ENCODE results near the gene JADE2. TPM values are rescaled to one million over a fixed set of nuclear protein-coding genes. Genes with fewer than 3 reads are reported as not detected.
"Not testable (repeated sequence)": the region's sequence is repeated elsewhere in the genome, so short reads cannot be mapped to it uniquely, and the experiment has no call there.

The JADE2 gene
- total RNA-seq, 1 donor from 2014 or later = 25.7 TPM

DNA sequence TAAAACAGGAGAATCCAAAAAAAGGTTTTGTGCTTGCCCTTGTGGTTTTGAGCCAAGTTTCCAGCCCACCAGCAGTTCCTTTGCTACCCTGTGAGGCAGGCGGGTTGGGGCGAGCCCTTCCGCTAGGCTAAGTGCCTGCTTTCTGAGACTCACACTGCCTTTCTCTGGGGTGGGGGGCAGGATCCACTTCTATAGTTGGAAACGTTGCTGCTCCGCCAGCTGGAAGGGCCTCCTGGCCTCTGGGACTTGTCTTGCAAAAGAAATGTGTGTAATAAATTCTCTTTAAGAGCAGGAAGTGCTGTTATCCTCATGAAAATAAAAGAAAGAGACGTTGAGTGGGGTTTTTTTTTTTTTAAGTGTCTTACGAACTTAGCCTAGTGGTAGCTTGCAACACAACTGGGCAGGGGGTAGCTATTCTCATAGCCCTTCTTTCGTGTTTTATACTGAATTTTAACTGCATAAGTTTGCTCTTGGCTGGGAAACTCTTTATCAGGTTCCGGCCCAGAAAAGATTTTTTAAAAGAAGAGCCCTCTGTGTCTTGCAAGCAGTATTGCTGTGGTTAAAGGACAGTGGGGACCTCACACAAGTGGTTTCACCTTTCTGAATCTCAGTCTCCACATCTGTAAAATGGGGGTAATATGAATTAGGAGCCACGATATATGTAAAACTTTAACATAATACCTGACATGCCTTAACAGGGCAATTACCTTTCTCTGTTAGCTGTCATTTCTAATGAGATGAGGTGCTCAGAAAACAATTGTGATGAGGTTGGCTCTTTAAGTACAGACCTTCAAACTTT lies 19.8 kb downstream of the JADE2 start:
- DNase-seq (ENCODE audit: low spot score) = no peak
- intact Hi-C loops (cut with DNase I) = no loop called here

DNA sequence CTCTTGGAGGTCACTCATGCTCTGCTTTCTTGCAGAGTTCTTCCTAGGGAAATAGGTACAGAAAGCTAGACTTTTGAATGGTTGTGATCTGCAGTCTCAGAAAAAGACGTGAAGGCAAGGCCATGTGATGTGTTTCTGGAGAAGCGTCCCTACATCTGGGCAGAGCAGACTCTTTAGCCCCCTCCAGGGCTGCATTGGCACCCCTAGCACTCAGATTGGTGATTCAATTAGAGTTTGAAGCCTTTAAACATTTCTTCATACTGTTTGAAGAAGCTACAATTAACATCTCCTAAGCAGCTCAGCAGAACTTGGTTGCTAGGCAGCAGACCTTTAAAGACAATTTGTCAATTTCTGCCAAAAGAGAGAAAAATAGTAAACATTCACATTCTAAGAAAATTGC lies 21.6 kb downstream of the JADE2 start:
- intact Hi-C loops (cut with DNase I) = no loop called here

DNA sequence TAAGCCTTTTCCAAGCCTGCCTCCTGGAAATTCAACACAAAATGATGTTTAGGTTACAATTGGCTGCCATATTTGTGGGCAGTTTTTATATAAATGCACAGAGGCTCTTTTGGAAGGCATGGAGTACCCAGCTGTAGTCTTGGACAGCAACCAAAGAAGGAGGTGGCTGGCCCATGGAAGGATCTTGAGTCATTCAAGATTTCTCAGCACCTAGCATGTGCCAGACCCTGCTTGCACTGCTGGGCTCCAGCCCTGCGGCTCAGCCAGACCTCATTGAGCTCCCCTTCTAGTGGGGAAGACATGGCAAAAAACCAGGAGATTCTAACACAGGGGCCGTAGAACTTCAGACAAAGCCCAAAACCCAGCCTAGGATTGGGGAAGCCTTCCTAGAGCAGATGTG lies 22.1 kb downstream of the JADE2 start:
- no peak for DNase-seq (ENCODE audit: low spot score)
- intact Hi-C loops (cut with DNase I) = no loop called here

More for the DNA sequence above, 21.6 kb downstream of the JADE2 start:
- no peak for DNase-seq (ENCODE audit: low spot score)

DNA sequence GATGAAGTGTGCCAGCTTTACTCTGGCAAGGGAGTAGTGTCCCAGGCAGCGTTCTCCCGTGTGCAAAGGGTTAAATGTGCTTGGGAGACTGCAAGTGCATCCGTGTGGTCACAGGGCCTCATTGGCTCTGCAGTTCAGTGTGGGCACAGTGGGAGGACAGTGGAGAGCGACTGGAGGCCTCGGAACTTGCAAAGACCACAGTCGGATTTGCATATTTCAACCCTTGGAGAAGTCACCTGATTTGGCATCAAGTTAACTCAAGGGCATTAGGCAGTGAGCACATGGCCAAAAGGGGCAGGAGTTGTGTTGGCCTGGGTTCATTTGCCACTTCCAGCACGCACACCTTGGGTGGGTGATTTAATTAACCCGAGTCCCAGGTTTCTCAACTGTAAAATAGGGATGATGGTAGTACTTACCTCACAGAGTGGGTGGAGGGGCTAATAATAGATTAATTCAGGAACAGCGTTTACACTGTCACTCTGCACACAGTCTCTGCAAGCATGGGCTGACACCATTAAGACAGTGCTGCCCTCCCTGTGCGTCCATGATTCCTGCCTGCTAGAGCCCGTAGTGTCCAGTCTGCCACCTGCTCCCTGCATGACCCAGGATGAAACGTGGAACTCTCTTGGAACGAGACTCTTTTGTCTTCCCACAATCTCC lies 22.7 kb downstream of the JADE2 start:
- intact Hi-C loops (cut with DNase I) = no loop called here

DNA sequence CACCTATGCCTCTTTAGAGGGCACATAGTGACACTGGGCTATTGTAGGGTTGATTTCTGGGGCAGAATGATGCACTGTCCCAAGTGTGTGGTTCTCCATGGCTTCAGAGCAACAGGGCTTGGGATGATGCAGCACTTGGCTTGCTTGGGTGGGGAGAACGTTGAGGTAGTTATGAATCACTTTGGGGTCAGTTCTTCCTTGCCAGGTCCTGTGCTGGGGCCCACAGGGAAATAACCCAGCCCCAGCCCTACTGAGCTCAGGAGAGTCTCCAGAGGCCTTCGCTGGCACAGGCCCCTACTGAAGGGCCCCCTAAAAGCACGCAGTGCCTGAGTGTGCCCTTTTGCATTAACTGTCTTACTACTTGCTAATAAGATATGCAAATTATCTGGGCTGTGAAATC lies 24.2 kb downstream of the JADE2 start:
- intact Hi-C loops (cut with DNase I) = no loop called here
- DNase-seq (ENCODE audit: low spot score) = no peak

More for the DNA sequence above, 22.7 kb downstream of the JADE2 start:
- no peak for DNase-seq (ENCODE audit: low spot score)

DNA sequence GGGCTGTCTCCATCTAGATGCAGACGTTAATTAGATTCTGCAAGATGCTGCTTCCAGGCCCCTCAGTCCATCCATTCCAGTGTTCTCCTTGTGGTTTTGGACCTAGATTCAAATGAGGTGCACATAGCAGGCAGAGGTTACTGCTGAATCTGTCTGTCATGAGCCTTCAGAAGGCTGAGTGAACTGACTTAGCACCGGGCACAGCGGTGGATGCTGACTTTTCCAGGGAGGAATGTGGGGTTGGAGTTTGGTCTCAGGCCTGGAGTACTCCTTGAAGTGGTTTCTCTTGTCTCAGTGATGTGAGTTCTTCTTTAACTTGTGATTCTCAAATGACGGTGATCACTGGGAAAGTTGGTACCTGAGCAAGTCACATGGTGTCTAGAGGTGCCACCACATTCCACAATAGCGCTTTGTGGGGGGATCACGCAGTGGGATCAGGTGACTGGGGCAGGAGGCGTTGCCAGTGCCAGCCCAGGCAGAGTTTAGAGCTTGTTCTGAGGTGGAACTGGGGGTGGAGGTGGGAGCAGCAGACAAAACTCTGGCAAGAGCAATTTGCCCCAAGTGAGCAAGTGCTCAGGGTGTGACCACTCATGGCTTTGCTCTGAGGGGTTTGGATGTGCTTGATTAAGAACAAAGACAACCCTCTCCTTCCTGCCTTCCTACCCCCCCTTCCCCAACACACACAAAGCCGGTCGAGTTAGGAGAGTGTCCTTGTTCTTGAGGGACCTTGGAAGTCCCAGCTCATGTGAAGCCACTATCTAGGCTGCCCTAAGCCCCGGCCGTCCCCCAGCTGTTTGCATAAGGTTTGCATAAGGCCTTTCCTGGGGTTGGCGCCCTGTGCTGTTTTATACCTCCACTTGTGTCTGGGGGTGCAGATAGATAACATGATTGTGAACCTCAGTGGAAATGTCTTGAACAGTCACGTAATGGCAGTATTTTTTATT lies 25.1 kb downstream of the JADE2 start:
- no peak for DNase-seq (ENCODE audit: low spot score)
- intact Hi-C loops (cut with DNase I) = no loop called here

DNA sequence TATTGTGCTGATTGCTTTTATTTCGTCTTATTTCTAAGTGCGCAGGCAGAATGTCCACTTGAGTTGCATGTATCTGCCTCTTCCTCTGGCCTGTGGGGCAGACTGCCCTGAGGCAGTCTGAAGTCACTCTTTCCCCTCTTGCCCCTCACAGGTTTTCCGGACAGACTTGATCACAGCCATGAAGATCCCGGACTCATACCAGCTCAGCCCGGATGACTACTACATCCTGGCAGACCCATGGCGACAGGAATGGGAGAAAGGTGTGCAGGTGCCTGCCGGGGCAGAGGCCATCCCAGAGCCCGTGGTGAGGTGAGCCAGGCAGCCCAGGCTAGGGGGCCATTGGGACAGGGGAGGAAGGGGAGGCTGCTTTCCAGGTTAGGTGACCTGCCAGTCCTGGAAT lies 26.4 kb downstream of the JADE2 start:
- no peak for DNase-seq (ENCODE audit: low spot score)
- intact Hi-C loops (cut with DNase I) = no loop called here

DNA sequence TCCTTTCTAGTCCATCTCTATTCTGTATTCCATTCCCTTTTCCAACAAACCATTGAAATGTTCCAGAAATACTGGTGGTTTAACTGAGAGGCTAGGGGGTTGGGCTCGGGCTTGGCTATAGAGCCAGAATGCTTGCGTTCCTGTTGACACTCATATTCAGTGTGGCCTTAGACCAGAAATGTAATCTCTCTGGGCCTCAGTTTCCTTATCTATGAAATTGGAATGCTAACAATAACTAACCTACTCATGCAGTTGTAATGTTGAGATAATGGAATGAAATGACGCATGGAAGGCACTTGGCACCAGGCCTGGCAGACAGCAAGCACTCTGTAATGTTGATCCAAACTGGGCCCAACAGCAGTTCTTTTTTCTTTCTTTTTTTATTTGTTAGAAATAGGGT lies 26.8 kb downstream of the JADE2 start:
- intact Hi-C loops (cut with DNase I) = no loop called here
- no peak for DNase-seq (ENCODE audit: low spot score)

DNA sequence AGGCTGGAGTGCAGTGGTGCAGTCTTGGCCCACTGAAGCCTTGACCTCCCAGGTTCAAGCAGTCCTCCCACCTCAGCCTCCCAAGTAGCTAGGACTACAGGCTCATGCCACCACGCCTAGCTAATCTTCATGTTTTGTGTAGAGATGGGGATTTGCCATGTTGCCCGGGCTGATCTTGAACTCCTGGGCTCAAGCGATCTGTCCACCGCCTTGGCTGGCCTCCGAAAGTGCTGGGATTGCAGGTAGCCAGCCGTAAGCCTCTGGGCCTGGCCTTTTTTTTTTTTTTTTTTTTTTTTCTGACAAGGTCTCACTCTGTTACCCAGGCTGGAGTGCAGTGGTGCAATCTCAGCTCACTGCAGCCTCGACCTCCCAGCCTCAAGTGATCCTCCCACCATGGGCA lies 27.2 kb downstream of the JADE2 start:
- intact Hi-C loops (cut with DNase I); DNase-seq (ENCODE audit: low spot score): not testable (repeated sequence)

DNA sequence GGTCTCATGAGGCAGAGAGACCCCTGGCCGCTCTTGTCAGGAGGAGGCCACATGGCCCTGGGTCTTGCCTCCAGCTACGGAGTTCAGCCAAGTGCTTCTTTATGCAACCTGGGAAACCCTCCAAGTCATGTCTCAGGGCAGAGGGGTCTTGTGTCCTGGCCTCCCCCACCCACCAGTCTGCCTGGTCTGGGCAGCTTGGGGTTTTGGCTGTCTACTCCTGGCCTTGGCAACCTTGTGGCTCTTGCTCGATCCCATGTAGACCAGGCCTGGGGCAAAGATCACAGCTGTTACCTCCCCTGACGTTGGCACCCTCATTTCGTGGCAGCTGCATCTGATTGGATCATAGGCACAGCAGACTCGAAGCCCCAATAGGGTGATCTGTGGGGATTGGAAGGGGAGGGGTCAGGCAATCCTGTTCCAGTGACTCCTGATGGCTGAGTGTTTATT lies 28.4 kb downstream of the JADE2 start:
- intact Hi-C loops (cut with DNase I) = loop anchor here (1.0 kb wide), 1 partner anchor 27 kb away; no protein-coding TSS in a partner anchor
- no peak for DNase-seq (ENCODE audit: low spot score)

DNA sequence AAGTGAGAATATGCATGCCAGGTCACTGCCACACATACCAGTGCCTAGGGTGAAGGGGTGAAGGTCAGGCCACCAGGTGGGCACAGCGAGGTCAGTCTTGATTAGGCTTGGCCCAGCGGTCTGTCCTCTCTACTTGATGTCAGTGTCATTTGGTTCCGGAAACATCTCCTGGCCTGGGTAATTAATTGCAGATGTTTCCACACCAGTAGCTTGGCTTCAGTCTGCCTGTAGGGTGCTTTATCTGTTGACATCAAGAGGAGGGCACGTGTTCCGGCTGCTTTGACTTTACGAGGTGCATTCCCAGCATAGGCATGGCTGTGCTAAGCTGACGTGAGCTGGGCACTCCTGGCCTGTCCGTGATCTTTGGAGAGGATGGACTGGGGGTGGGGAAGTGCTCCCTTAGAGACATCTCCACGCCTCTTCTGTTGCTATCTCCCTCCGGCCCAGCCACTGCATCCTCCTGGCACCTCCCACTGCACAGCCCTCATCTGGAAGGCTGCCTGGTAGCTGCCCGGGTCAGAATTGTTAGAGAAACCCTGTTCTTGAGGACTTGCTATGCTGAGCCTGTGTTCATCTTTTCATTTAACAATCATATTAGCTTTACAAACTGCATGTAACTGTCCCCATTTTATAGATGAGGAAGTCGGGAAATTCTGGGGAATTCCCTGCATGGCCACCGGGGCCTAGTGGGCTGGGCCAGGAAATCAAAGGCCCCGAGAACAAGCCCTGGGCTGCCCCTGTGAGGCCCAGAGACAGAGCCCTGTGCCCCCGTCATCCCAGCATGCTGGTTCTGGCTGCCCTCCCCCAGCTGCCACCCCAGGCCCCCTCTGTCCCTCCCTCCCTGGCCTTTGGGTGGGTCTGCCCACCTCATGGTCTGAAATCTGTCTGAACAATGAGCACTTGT lies 29.1 kb downstream of the JADE2 start:
- DNase-seq (ENCODE audit: low spot score) = peak; percentile 88
- intact Hi-C loops (cut with DNase I) = loop anchor here (1.0 kb wide), 1 partner anchor 27 kb away; no protein-coding TSS in a partner anchor

DNA sequence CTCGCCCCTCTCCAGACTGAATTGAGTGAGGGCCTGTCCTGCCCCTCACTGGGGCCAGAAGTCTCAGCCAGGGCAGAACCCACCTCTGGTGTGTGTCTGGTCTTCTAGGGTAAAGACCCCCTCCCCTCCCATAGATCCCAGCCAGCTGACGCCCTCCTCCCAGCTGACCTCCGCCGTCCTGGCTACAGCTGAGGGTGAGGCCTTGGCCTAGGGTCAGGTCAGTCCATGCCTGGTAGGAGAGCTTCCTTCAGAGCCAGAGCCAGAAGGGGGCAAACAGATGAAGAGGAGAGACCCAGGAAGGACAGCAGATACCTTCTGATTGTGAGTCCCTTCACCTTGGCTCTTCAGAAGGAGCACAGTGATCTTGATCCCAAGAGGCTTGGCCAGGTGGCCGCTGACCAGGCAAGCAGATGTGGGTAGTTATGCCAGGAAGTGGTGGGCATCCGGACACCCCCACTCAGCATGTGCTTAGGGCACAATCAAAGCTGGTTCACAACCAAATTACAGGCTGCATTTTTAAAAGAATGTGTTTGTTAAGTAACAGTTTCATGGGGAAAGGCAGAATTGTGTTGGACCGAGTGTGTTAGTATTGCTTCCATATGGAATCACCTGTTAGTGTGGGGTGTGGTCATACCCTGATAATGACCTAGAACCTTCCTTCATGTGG lies 29.9 kb downstream of the JADE2 start:
- intact Hi-C loops (cut with DNase I) = no loop called here
- no peak for DNase-seq (ENCODE audit: low spot score)

DNA sequence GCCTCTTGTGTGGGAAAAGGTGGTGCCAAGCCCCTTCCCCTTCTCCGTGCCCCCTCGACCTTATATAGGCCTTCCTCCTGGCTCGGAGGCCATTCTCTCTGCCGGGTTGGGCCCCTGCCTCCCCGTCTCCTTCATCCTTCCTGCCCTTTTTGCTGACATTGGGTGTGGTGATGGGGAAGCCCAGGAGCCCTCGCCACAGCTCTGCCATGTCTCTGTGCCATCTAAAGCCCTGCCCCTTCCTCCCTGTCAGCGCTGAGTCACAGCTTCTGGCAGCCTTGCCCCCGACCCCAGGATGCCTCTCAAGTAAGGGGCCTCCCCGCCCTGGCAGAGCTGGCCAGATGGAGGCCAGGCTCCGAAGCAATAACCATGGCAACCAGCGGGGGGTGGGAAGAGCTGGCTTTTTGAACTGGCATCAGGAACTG lies 30.4 kb downstream of the JADE2 start:
- DNase-seq (ENCODE audit: low spot score) = no peak
- intact Hi-C loops (cut with DNase I) = no loop called here

DNA sequence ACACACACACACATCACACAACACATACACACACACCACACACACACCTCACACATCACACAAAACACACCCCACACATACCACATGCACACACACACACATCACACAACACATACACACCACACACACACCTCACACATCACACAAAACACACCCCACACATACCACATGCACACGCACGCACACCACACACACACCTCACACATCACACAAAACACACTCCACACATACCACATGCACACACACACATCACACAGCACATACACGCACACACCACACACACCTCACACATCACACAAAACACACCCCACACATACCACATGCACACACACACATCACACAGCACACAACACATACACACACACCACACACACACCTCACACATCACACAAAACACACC lies 31.1 kb downstream of the JADE2 start:
- intact Hi-C loops (cut with DNase I); DNase-seq (ENCODE audit: low spot score): not testable (repeated sequence)

DNA sequence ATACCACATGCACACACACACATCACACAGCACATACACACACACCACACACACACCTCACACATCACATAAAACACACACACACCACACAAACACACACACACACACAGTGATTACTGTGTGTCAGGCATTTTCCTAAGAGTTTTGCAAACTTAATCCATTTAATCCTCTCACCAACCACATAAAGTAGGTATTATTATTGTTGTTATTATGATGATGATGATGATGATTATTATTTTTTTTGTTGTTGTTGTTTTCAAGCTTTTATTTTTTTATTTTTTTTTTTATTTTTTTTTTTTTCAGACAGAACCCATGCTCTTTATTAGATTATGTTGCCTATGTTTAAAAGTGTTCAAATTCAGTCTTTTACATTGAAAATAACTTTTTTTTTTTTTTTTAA lies 31.5 kb downstream of the JADE2 start:
- intact Hi-C loops (cut with DNase I) = no loop called here
- DNase-seq (ENCODE audit: low spot score) = no peak

DNA sequence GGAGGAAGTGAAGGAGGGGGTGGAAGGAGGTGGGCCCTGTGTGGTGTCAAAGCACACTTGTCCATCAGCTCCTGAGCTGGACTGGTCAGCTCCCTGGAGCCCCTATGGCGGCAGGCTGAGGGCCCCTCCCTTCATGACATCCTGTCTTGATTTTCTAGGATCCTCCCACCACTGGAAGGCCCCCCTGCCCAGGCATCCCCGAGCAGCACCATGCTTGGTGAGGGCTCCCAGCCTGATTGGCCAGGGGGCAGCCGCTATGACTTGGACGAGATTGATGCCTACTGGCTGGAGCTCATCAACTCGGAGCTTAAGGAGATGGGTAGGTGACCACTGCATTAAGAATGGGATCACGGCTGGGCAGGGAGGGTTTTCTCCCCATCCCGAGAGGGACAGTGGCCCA lies 34.2 kb downstream of the JADE2 start:
- intact Hi-C loops (cut with DNase I) = no loop called here
- no peak for DNase-seq (ENCODE audit: low spot score)

DNA sequence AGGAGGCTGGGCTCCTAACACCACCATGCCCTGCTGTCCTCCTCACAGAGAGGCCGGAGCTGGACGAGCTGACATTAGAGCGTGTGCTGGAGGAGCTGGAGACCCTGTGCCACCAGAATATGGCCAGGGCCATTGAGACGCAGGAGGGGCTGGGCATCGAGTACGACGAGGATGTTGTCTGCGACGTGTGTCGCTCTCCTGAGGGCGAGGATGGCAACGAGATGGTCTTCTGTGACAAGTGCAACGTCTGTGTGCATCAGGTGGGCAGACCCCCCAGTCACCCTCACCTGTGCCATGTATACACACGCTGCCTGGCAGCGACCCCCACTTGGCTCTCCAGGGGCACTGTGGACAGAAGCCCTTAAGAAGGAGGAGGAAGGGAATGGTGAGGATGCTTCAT lies 35.2 kb downstream of the JADE2 start:
- intact Hi-C loops (cut with DNase I) = no loop called here
- DNase-seq (ENCODE audit: low spot score) = no peak

DNA sequence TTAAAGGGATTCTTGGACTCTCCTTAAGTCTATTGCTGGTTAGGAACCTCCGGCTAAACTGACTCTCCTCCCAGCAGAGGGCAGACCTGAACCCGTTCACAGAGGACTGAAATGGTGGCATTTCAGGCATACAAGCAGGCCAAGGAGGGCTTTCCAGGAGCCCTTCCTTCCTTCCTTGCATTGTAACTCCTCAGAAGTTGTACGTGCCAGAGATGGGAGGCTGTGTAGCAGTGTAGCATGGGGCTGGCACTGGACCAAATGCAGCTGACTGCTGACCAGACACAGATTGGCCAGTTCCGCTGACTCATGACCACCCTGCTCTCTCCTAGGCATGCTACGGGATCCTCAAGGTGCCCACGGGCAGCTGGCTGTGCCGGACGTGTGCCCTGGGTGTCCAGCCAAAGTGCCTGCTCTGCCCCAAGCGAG lies 36.4 kb downstream of the JADE2 start:
- DNase-seq (ENCODE audit: low spot score) = no peak
- intact Hi-C loops (cut with DNase I) = no loop called here
